HG02852 (cell line): ENCODE results near the gene FRMD8.
"Not testable (repeated sequence)": the region's sequence is repeated elsewhere in the genome, so short reads cannot be mapped to it uniquely, and the experiment has no call there.

Experiments used
- ATAC-seq: cut with Tn5 transposase; IDR thresholded peaks from one replicate; pipeline ENCODE4 v1.9.1; 2021; ENCODE audit warnings: mild to moderate bottlenecking, moderate library complexity; ENCODE audit not compliant: unreplicated experiment

FRMD8 gene

GRCh38 chr11:65411681-65412070 lies 25.2 kb downstream of the FRMD8 start:
- ATAC-seq, result no peak

GRCh38 chr11:65412271-65413076 lies 26.0 kb downstream of the FRMD8 start:
- no peak for ATAC-seq

GRCh38 chr11:65413077-65413664 lies 26.7 kb downstream of the FRMD8 start:
- ATAC-seq, result not testable (repeated sequence)

- ATAC-seq, result no peak
Measured at GRCh38 chr11:65414776-65415498, 28.5 kb downstream of the FRMD8 start.

- ATAC-seq, result no peak
Measured at GRCh38 chr11:65415499-65416340, 29.3 kb downstream of the FRMD8 start.

GRCh38 chr11:65416341-65416824 lies 29.9 kb downstream of the FRMD8 start:
- peak; percentile 41 for ATAC-seq

- ATAC-seq, result no peak
Measured at GRCh38 chr11:65416841-65417701, 30.6 kb downstream of the FRMD8 start.

GRCh38 chr11:65417702-65418430 lies 31.4 kb downstream of the FRMD8 start:
- ATAC-seq, result no peak

GRCh38 chr11:65418431-65418680 lies 31.9 kb downstream of the FRMD8 start:
- ATAC-seq, result no peak

- ATAC-seq, result peak; percentile 42
Measured at GRCh38 chr11:65418681-65419459, 32.4 kb downstream of the FRMD8 start.

- no peak for ATAC-seq
Measured at GRCh38 chr11:65419460-65419771, 33.0 kb downstream of the FRMD8 start.

- ATAC-seq, result no peak
Measured at GRCh38 chr11:65419772-65420481, 33.5 kb downstream of the FRMD8 start.

- no peak for ATAC-seq
Measured at GRCh38 chr11:65420506-65420905, 34.1 kb downstream of the FRMD8 start.

- ATAC-seq, result no peak
Measured at GRCh38 chr11:65420979-65421793, 34.7 kb downstream of the FRMD8 start.

- no peak for ATAC-seq
Measured at GRCh38 chr11:65421794-65422632, 35.6 kb downstream of the FRMD8 start.
